KMS-11 (cell line): ENCODE results near the gene LDAH.

Source experiments
- H2AFZ ChIP-seq: fragments of 200-600 bp; sonication (generic); 2 replicates; pipeline ENCODE4 v1.6.1; 2016; ENCODE audit warnings: antibody characterized with exemption, mixed run types, low read depth
- H3K27ac ChIP-seq: fragments of 200-600 bp; sonication (generic); 2 replicates; pipeline ENCODE4 v1.6.1; 2016; ENCODE audit warnings: mild to moderate bottlenecking, mixed run types
- H3K27me3 ChIP-seq: fragments of 200-600 bp; sonication (generic); 2 replicates; pipeline ENCODE4 v1.6.1; 2017; ENCODE audit warnings: mild to moderate bottlenecking, low read depth, mixed run types, moderate library complexity; ENCODE audit not compliant: insufficient read depth
- H3K36me3 ChIP-seq: fragments of 200-600 bp; sonication (generic); 2 replicates; pipeline ENCODE4 v1.6.1; 2017; ENCODE audit warnings: mild to moderate bottlenecking, mixed run types; ENCODE audit not compliant: insufficient read depth
- H3K4me1 ChIP-seq: fragments of 200-600 bp; sonication (generic); 2 replicates; pipeline ENCODE4 v1.6.1; 2016; ENCODE audit warnings: mild to moderate bottlenecking, low read depth, mixed run types; ENCODE audit not compliant: poor library complexity, severe bottlenecking
- H3K4me2 ChIP-seq: fragments of 200-600 bp; sonication (generic); 2 replicates; pipeline ENCODE4 v1.7.0; 2016; ENCODE audit warnings: mild to moderate bottlenecking, mixed run types
- H3K4me3 ChIP-seq: fragments of 200-600 bp; sonication (generic); IDR thresholded peaks from 2 replicates; pipeline ENCODE4 v1.6.1; 2017; ENCODE audit warnings: low read depth, low read length, mixed read lengths; ENCODE audit not compliant: insufficient read depth
- H3K79me2 ChIP-seq: fragments of 200-600 bp; sonication (generic); 2 replicates; pipeline ENCODE4 v1.6.1; 2016; ENCODE audit warnings: low read depth, mixed run types; ENCODE audit not compliant: insufficient read depth
- H3K9ac ChIP-seq: fragments of 200-600 bp; sonication (generic); 2 replicates; pipeline ENCODE4 v1.6.1; 2016; ENCODE audit warnings: mild to moderate bottlenecking, mixed run types
- H4K20me1 ChIP-seq: fragments of 200-600 bp; sonication (generic); 2 replicates; pipeline ENCODE4 v1.6.1; 2016; ENCODE audit warnings: mild to moderate bottlenecking, mixed run types; ENCODE audit not compliant: insufficient read depth
- CTCF ChIP-seq: fragments of 200-600 bp; sonication (generic); conservative IDR thresholded peaks from 2 replicates; pipeline ENCODE4 v1.6.1; 2017; ENCODE audit warnings: low read depth, mild to moderate bottlenecking, antibody characterized with exemption, low read length, moderate library complexity, mixed read lengths

LDAH gene

GRCh38 chr2:20664071-20664390 is 158.9 kb downstream of the LDAH start:
- Histone ChIP-seq H3K36me3 (no peaks in the 10 kb centered on the region), H2AFZ (no peak overlapping the region), H3K9ac (no peak overlapping the region), H3K4me3 (no peak overlapping the region), H4K20me1 (no peaks in the 10 kb centered on the region), H3K27ac (no peak overlapping the region), H3K79me2 (no peaks in the 10 kb centered on the region), H3K4me2 (no peak overlapping the region), H3K4me1 (no peaks in the 10 kb centered on the region), H3K27me3 (no peaks in the 10 kb centered on the region)
- TF ChIP-seq CTCF = no peak

- H2AFZ ChIP-seq = no peak overlapping the region
- H3K4me1 ChIP-seq = no peaks in the 10 kb centered on the region
- H3K27ac ChIP-seq = no peak overlapping the region
- H3K27me3 ChIP-seq = no peaks in the 10 kb centered on the region
- H3K4me2 ChIP-seq = no peak overlapping the region
- H4K20me1 ChIP-seq = no peaks in the 10 kb centered on the region
- TF ChIP-seq CTCF = no peak
- H3K4me3 ChIP-seq = no peak overlapping the region
- no peak overlapping the region for H3K9ac ChIP-seq
- H3K36me3 ChIP-seq = no peaks in the 10 kb centered on the region
- no peaks in the 10 kb centered on the region for H3K79me2 ChIP-seq
These were observed 159.5 kb downstream of the LDAH start for GRCh38 chr2:20663196-20664070.

- H3K9ac ChIP-seq = no peak overlapping the region
- H3K27me3 ChIP-seq = no peaks in the 10 kb centered on the region
- no peak overlapping the region for H2AFZ ChIP-seq
- TF ChIP-seq CTCF = no peak
- no peaks in the 10 kb centered on the region for H3K79me2 ChIP-seq
- H3K4me3 ChIP-seq = no peak overlapping the region
- no peaks in the 10 kb centered on the region for H3K36me3 ChIP-seq
- no peak overlapping the region for H3K4me2 ChIP-seq
- H3K27ac ChIP-seq = no peak overlapping the region
- no peaks in the 10 kb centered on the region for H4K20me1 ChIP-seq
- no peaks in the 10 kb centered on the region for H3K4me1 ChIP-seq
These were observed 160.5 kb downstream of the LDAH start for GRCh38 chr2:20662308-20662937.

GRCh38 chr2:20661421-20662307 is 161.2 kb downstream of the LDAH start:
- TF ChIP-seq CTCF = peak; percentile 94
- Histone ChIP-seq H3K36me3 (no peaks in the 10 kb centered on the region), H3K4me1 (no peaks in the 10 kb centered on the region), H3K27me3 (no peaks in the 10 kb centered on the region), H3K27ac (no peak overlapping the region), H3K79me2 (no peaks in the 10 kb centered on the region), H4K20me1 (no peaks in the 10 kb centered on the region), H2AFZ (0 out of 2 replicates have a peak overlapping the region, but pooled peaks have one; percentile 27), H3K4me2 (no peak overlapping the region), H3K9ac (no peak overlapping the region), H3K4me3 (no peak overlapping the region)
